Posterior cingulate gyrus (tissue), 11 donors: ENCODE results near the gene VPS50.

Source experiments
- DNase-seq, 10 donors: peaks; one replicate each; pipeline versions ENCODE4 v3.0.0 to v3.0.0-alpha.2; 2020 to 2021; ENCODE audit warnings: mixed read lengths in 3 of 10
- intact Hi-C: fragments of 100-400 bp; cut with DNase I; formaldehyde crosslinking; loops from one replicate; pipeline ENCODE4 v1.15.1; 2023

The VPS50 gene

DNA sequence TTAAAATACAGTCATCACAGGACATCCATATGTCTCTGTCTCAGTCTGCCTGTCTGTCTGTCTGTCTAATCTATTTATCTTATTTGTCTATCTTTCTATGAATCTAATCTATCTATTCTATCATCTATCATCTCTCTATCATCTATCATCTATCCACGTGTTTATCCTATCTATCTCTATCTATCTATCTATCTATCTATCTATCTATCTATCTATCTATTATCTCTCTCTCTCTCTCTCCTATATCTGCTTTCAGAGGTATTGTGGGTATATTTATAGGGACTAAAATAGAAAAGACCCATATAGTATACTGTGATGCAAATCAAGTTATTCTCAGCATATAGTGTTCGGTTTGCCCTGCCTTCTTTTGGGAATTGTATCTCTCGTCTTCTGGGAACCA, 167.5 kb downstream of the VPS50 start:
- no peak for DNase-seq
- intact Hi-C loops = no loop called here

DNA sequence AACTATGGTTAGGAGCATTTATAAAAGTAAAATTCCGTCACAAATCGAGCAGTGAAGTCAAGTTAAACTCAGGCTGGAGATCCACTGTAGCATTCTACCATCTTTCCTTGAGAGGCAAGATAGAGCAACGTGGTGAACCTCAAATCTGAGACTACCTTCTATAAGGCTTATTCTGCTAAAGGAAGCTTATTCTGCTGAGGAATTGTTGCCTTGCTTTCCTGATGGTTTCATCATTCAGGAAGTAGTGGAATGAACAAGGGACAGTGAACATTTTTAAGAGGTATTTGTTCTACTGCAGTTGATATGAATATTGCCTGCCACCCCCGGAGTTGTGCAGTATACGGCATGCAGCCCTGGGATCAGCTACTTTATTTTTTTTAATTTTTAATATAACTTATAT, 170.8 kb downstream of the VPS50 start:
- DNase-seq = no peak
- intact Hi-C loops = no loop called here

DNA sequence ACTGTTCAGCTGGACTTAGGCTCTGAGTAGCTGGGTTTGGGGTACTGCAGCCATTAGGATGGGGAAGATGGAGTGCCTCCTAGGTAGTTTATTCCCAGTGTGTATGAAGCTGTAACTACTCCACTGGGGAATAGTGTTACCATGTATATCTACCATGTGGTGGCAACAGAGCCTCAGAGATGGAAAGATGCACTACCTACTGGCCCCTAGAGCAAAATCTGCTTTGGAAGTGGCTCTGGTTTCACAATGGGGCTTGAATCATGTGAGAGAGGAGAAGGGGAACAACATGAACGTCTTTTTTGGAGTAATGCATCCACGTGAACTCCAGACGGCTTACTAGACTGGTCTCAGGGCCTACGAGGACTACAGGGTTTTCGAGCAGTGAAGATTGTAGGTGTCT, 175.1 kb downstream of the VPS50 start:
- no peak for DNase-seq
- intact Hi-C loops = no loop called here

DNA sequence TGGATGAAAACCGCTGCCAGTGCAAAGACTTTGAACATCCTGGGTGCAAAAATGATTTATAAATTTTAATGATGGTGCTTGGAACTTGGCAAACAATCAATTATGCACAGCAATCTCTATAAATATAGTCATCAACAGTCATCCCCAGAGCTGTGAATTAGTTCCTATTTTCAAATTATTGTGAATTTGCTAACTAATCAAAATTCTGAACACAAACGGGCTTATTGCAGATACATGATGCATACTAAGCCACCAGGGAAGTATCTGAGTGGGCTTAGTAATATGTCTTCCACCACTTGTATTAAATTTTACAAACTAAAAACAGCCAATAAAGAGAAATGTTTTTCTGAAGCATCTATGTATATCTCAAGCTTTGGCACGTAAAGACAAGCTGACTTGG, 177.2 kb downstream of the VPS50 start:
- intact Hi-C loops = no loop called here
- DNase-seq = no peak
